Renal cortical epithelial cell (primary cell): ENCODE data around the gene PITPNM1. TPM values are rescaled to one million over a fixed set of nuclear protein-coding genes. Genes with fewer than 3 reads are reported as not detected.

ENCODE experiments used
- total RNA-seq: library from RNA; depleted of rRNA; stranded (reverse); fragments of >200 nt; gene quantifications from 2 replicates; pipeline ENCODE4 v1.2.3, GENCODE V29; 2014

The PITPNM1 gene
- total RNA-seq, 1 donor from 2014 or later: 151 TPM

Other genes starting within 250 kb of the PITPNM1 start
- 32.3 and 71.8 TPM in 2 replicates for gene GRK2, start 238.9 kb downstream of the PITPNM1 start, total RNA-seq
- 29.0 and 38.9 TPM in 2 replicates for gene ANKRD13D, start 216.1 kb downstream of the PITPNM1 start, total RNA-seq
- gene SSH3, start 201.8 kb downstream of the PITPNM1 start, total RNA-seq: 44.1 and 70.2 TPM in 2 replicates
- 43.9 and 61.6 TPM in 2 replicates for gene POLD4, start 151.8 kb downstream of the PITPNM1 start, total RNA-seq
- 13.9 and 22.7 TPM in 2 replicates for gene CLCF1, start 131.8 kb downstream of the PITPNM1 start, total RNA-seq
- 5.9 and 8.9 TPM in 2 replicates for gene RAD9A, start 113.4 kb downstream of the PITPNM1 start, total RNA-seq
- gene PPP1CA, start 103.5 kb downstream of the PITPNM1 start, total RNA-seq: 171 and 306 TPM in 2 replicates
- not detected in 2 replicates for gene TBC1D10C, start 101.3 kb downstream of the PITPNM1 start, total RNA-seq
- 0.20 TPM in 1 of 2 replicates, not detected in the other for gene CARNS1, start 89.7 kb downstream of the PITPNM1 start, total RNA-seq
- 25.5 and 51.7 TPM in 2 replicates for gene RPS6KB2, start 76.9 kb downstream of the PITPNM1 start, total RNA-seq
- gene PTPRCAP, start 67.7 kb downstream of the PITPNM1 start, total RNA-seq: 0.17 and 0.85 TPM in 2 replicates
- gene CORO1B, start 61.9 kb downstream of the PITPNM1 start, total RNA-seq: 115 and 197 TPM in 2 replicates
- gene GPR152, start 52.6 kb downstream of the PITPNM1 start, total RNA-seq: not detected in 2 replicates
- gene CABP4, start 50.0 kb downstream of the PITPNM1 start, total RNA-seq: not detected in 2 replicates
- gene TMEM134, start 36.1 kb downstream of the PITPNM1 start, total RNA-seq: 32.5 and 65.7 TPM in 2 replicates
- 53.2 and 56.8 TPM in 2 replicates for gene AIP, start 22.3 kb downstream of the PITPNM1 start, total RNA-seq
- 34.4 and 90.4 TPM in 2 replicates for gene CDK2AP2, start 2.8 kb upstream of the PITPNM1 start, total RNA-seq
- gene CABP2, start 18.1 kb upstream of the PITPNM1 start, total RNA-seq: not detected in 2 replicates
- 1,794 and 3,608 TPM in 2 replicates for gene GSTP1, start 78.4 kb upstream of the PITPNM1 start, total RNA-seq
- 184 and 192 TPM in 2 replicates for gene NDUFV1, start 101.6 kb upstream of the PITPNM1 start, total RNA-seq
- 3.9 and 8.2 TPM in 2 replicates for gene NUDT8, start 124.6 kb upstream of the PITPNM1 start, total RNA-seq
- not detected in 2 replicates for gene TBX10, start 134.4 kb upstream of the PITPNM1 start, total RNA-seq
- gene ACY3, start 145.4 kb upstream of the PITPNM1 start, total RNA-seq: 0.10 and 0.17 TPM in 2 replicates
- 0.20 TPM in 1 of 2 replicates, not detected in the other for gene ALDH3B2, start 169.3 kb upstream of the PITPNM1 start, total RNA-seq